ENCODE results near the gene HAP1. TPM values are rescaled to one million over a fixed set of nuclear protein-coding genes. Genes with fewer than 3 reads are reported as not detected.

Gene HAP1
- total and polyA plus RNA-seq, 4 donors: under 0.01 to 0.05 (median 0.03) TPM

DNA sequence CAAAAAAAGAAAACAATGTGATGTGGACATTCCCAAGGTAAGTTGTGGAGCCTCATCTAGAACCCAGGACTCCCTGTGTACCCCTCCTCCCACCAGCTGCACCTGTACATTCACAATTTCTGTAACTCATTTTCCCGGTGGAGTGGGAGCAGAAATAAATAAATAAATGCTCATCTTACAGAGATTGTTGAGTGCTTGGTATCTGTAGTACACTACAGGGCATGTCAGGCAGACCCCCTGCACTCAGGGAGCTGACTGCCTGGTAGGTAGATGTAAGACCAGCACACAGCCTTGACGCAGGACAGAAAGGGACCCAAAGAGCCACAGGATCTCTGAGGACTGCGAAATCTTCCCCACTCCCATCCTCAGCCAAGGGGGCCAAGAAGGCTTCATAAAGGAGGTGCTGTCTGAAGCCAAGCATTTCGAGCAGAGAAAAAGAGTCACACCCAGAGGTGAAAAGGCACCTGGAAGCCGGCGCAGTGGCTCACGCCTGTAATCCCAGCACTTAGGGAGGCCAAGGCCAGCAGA is 39.2 kb downstream of the HAP1 start:
- Histone ChIP-seq H3K4me3 (ENCODE audit: low read depth in 1 of 3, low read length in 3 of 3) (no peak overlapping the region), H3K27me3 (ENCODE audit: control insufficient read depth in 4 of 4, insufficient read depth in 4 of 4, low read length in 3 of 4) (no peaks in the 10 kb centered on the region)

DNA sequence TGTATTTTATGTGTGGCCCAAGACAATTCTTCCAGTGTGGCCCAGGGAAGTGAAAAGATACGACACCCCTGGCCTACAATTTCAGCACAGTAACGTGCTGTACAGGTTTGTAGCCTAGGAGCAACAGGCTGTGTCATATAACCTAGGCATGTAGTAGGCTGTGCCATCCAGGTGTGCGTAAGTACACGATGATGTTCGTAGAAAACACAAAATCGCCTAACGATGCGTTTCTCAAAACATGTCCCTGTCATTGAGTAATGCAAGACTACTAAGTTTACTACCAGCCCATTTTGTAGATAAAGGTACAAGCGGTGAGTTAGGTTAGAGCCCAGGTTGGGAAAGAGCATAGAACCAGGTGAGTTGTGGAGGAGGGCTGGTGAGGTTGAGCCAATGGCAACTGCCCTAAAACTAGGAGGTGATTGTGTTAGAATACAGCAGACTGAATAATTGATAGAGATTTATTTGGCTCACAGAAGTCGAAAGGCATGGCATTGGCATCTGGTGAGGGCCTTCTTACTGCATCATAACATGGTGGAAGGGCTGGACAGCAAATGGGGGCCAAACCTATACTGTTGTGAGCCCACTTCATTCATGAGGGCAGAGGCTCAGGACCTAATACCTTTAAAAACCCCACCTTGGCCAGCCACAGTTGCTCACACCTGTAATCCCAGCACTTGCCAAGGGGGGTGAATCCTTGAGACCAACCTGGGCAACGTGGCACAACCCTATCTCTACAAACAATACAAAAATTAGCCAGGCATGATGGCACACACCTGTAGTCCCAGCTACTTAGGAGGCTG is 41.5 kb downstream of the HAP1 start:
- Histone ChIP-seq H3K9me3 (ENCODE audit: control insufficient read depth in 4 of 4, low read length in 3 of 4) (no peaks in the 10 kb centered on the region), H3K36me3 (ENCODE audit: control insufficient read depth in 4 of 4, insufficient read depth in 3 of 4, low read depth in 1 of 4, low read length in 3 of 4) (peaks cover 9 to 44% (median 39%) of the 10 kb centered on the region in 4 donors), H3K27me3 (ENCODE audit: control insufficient read depth in 4 of 4, insufficient read depth in 4 of 4, low read length in 3 of 4) (no peaks in the 10 kb centered on the region), H3K9ac (ENCODE audit: low read depth in 1 of 2, low read length in 2 of 2) (no peak overlapping the region), H3K4me3 (ENCODE audit: low read depth in 1 of 3, low read length in 3 of 3) (no peak overlapping the region), H3K27ac (ENCODE audit: low read depth in 1 of 2, low read length in 2 of 2) (no peak overlapping the region), H3K4me1 (ENCODE audit: control insufficient read depth in 4 of 4, insufficient read depth in 4 of 4, low read length in 3 of 4) (peaks cover 5 to 44% (median 29%) of the 10 kb centered on the region in 4 donors)
- 91% methylated on average over 11 of the region's 11 CpGs for WGBS
- TF ChIP-seq FOXA2 (IDR thresholded peaks at IDR 0.05): no peak
- TF ChIP-seq GABPA (IDR thresholded peaks at IDR 0.05 in 1 of 2, conservative IDR thresholded peaks at IDR 0.05 in 1 of 2): no peak
- no peak for TF ChIP-seq HNF4A (conservative IDR thresholded peaks at IDR 0.05)
- TF ChIP-seq, protein P1, sequence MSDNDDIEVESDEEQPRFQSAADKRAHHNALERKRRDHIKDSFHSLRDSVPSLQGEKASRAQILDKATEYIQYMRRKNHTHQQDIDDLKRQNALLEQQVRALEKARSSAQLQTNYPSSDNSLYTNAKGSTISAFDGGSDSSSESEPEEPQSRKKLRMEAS (IDR thresholded peaks at IDR 0.05): no peak
- TF ChIP-seq TAF1 (conservative IDR thresholded peaks at IDR 0.05): no peak
- no peak for TF ChIP-seq NR2F2 (IDR thresholded peaks at IDR 0.05)
- peak in 1 of 2 donors; percentile 33 for TF ChIP-seq JUND (IDR thresholded peaks at IDR 0.05)
- no peak for DNase-seq (ENCODE audit: low spot score)

More for the DNA sequence above, 39.2 kb downstream of the HAP1 start:
- DNase-seq (ENCODE audit: low spot score): no peak
- peaks cover 5 to 38% (median 22%) of the 10 kb centered on the region in 4 donors for H3K4me1 ChIP-seq (ENCODE audit: control insufficient read depth in 4 of 4, insufficient read depth in 4 of 4, low read length in 3 of 4)
- H3K36me3 ChIP-seq (ENCODE audit: control insufficient read depth in 4 of 4, insufficient read depth in 3 of 4, low read depth in 1 of 4, low read length in 3 of 4): peaks cover 9 to 37% (median 33%) of the 10 kb centered on the region in 4 donors
- H3K9ac ChIP-seq (ENCODE audit: low read depth in 1 of 2, low read length in 2 of 2): no peak overlapping the region
- TF ChIP-seq FOXA1 (IDR thresholded peaks at IDR 0.05) (no peak), TAF1 (conservative IDR thresholded peaks at IDR 0.05) (no peak), RAD21 (IDR thresholded peaks at IDR 0.05) (no peak), HNF4A (conservative IDR thresholded peaks at IDR 0.05) (no peak)
- TF ChIP-seq, protein P2, sequence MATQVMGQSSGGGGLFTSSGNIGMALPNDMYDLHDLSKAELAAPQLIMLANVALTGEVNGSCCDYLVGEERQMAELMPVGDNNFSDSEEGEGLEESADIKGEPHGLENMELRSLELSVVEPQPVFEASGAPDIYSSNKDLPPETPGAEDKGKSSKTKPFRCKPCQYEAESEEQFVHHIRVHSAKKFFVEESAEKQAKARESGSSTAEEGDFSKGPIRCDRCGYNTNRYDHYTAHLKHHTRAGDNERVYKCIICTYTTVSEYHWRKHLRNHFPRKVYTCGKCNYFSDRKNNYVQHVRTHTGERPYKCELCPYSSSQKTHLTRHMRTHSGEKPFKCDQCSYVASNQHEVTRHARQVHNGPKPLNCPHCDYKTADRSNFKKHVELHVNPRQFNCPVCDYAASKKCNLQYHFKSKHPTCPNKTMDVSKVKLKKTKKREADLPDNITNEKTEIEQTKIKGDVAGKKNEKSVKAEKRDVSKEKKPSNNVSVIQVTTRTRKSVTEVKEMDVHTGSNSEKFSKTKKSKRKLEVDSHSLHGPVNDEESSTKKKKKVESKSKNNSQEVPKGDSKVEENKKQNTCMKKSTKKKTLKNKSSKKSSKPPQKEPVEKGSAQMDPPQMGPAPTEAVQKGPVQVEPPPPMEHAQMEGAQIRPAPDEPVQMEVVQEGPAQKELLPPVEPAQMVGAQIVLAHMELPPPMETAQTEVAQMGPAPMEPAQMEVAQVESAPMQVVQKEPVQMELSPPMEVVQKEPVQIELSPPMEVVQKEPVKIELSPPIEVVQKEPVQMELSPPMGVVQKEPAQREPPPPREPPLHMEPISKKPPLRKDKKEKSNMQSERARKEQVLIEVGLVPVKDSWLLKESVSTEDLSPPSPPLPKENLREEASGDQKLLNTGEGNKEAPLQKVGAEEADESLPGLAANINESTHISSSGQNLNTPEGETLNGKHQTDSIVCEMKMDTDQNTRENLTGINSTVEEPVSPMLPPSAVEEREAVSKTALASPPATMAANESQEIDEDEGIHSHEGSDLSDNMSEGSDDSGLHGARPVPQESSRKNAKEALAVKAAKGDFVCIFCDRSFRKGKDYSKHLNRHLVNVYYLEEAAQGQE (IDR thresholded peaks at IDR 0.05): no peak
- no peaks in the 10 kb centered on the region for H3K9me3 ChIP-seq (ENCODE audit: control insufficient read depth in 4 of 4, low read length in 3 of 4)
- H3K27ac ChIP-seq (ENCODE audit: low read depth in 1 of 2, low read length in 2 of 2): peak overlapping the region; percentile 2 to 82
- WGBS: 63% methylated on average over 7 of the region's 7 CpGs

DNA sequence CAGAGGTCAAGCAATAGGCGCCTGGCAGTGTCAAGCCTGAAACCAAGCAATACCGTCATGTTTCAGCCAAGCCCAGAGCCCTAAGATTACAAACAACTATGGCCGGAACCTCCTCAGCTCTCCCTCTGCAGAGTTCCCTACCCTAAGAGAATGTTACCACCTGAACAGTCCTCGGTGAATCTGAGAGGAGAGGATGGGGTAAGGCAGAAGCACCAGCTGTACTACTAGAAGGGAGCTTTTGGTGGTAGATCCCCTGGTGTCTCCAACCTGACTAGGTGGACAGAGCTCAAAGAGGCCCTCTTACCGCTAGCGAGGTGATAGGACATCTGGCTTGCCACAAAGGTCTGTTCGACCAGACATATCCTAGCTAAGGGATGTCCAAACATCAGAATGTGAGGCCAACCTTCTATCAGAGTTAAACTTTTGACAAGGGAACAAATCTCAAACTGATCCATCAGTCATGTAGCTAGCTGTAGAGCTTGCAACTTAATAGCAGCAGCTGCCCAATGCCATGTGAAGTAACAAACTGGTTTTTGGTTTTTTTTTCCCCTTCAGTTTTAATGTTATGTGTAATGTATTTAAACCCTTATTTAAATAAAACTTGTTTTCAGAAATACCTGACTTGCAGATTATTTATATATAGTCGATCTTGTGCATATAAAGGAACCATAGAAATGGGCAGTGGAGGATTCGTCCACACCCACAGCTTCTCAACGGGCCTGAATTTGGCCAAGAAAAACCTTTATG is 43.2 kb downstream of the HAP1 start:
- Histone ChIP-seq H3K4me1 (ENCODE audit: control insufficient read depth in 4 of 4, insufficient read depth in 4 of 4, low read length in 3 of 4) (peaks cover 2 to 34% (median 21%) of the 10 kb centered on the region in 4 donors), H3K27me3 (ENCODE audit: control insufficient read depth in 4 of 4, insufficient read depth in 4 of 4, low read length in 3 of 4) (no peaks in the 10 kb centered on the region), H3K36me3 (ENCODE audit: control insufficient read depth in 4 of 4, insufficient read depth in 3 of 4, low read depth in 1 of 4, low read length in 3 of 4) (peaks cover 9 to 44% (median 39%) of the 10 kb centered on the region in 4 donors), H3K4me3 (ENCODE audit: low read depth in 1 of 3, low read length in 3 of 3) (no peak overlapping the region), H3K9ac (ENCODE audit: low read depth in 1 of 2, low read length in 2 of 2) (no peak overlapping the region), H3K27ac (ENCODE audit: low read depth in 1 of 2, low read length in 2 of 2) (peak overlapping the region in 1 of 2 donors; percentile 14), H3K9me3 (ENCODE audit: control insufficient read depth in 4 of 4, low read length in 3 of 4) (no peaks in the 10 kb centered on the region)
- TF ChIP-seq, protein P2 (IDR thresholded peaks at IDR 0.05): no peak
- TF ChIP-seq NR2F2 (IDR thresholded peaks at IDR 0.05): no peak
- TF ChIP-seq RXRA (IDR thresholded peaks at IDR 0.05): no peak
- no peak for TF ChIP-seq RAD21 (IDR thresholded peaks at IDR 0.05)
- TF ChIP-seq, protein P1 (IDR thresholded peaks at IDR 0.05): no peak
- no peak for TF ChIP-seq HNF4G (IDR thresholded peaks at IDR 0.05)
- no peak for TF ChIP-seq JUND (IDR thresholded peaks at IDR 0.05)
- TF ChIP-seq, protein P3, sequence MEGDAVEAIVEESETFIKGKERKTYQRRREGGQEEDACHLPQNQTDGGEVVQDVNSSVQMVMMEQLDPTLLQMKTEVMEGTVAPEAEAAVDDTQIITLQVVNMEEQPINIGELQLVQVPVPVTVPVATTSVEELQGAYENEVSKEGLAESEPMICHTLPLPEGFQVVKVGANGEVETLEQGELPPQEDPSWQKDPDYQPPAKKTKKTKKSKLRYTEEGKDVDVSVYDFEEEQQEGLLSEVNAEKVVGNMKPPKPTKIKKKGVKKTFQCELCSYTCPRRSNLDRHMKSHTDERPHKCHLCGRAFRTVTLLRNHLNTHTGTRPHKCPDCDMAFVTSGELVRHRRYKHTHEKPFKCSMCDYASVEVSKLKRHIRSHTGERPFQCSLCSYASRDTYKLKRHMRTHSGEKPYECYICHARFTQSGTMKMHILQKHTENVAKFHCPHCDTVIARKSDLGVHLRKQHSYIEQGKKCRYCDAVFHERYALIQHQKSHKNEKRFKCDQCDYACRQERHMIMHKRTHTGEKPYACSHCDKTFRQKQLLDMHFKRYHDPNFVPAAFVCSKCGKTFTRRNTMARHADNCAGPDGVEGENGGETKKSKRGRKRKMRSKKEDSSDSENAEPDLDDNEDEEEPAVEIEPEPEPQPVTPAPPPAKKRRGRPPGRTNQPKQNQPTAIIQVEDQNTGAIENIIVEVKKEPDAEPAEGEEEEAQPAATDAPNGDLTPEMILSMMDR (IDR thresholded peaks at IDR 0.05; ENCODE audit: low read depth, low read length, missing input control): no peak
- WGBS: 78% methylated on average over 10 of the region's 10 CpGs
- no peak for DNase-seq (ENCODE audit: low spot score)

All from liver (tissue), 9 donors.